Uterus (tissue), 2 donors: ENCODE data around the gene DTNA.

Experiments
- POLR2A ChIP-seq, 2 donors: fragments of 450-650 bp; IDR thresholded peaks; one replicate each; pipeline ENCODE4 v1.6.1; 2016; ENCODE audit warnings: antibody characterized with exemption in 2 of 2, mild to moderate bottlenecking in 1 of 2, moderate library complexity in 1 of 2
- TF ChIP-seq, protein P1 (sequence below), 4 experiments: fragments of 200-600 bp in 2 of 4; fragments of 450-650 bp in 2 of 4; sonication (generic) in 2 of 4; IDR thresholded peaks; one replicate each; pipeline ENCODE4 v1.5.1; 2016 to 2019; ENCODE audit warnings: antibody characterized with exemption in 4 of 4, mild to moderate bottlenecking in 2 of 4, moderate library complexity in 1 of 4

DNA sequence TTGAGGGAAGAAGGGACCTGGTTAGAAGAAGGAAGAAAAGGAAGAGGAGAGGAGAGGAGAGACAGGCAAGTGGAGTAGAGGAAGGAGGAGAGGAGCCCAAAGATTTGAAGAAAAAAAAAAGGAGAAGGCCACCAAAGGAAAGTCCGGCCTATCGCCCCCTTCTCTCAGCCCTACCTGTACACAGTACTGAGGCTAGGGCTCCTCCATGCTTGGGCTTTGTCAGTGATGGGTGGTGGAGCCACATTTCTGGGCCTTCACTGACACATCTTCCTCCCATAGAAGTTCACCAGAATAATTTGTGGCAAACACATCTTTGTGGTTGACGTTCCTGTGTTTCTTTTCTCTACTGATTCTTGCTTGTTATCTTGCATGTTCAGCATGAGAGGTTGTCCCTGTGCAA, 125.4 kb downstream of the DTNA start:
- TF ChIP-seq, protein P1, sequence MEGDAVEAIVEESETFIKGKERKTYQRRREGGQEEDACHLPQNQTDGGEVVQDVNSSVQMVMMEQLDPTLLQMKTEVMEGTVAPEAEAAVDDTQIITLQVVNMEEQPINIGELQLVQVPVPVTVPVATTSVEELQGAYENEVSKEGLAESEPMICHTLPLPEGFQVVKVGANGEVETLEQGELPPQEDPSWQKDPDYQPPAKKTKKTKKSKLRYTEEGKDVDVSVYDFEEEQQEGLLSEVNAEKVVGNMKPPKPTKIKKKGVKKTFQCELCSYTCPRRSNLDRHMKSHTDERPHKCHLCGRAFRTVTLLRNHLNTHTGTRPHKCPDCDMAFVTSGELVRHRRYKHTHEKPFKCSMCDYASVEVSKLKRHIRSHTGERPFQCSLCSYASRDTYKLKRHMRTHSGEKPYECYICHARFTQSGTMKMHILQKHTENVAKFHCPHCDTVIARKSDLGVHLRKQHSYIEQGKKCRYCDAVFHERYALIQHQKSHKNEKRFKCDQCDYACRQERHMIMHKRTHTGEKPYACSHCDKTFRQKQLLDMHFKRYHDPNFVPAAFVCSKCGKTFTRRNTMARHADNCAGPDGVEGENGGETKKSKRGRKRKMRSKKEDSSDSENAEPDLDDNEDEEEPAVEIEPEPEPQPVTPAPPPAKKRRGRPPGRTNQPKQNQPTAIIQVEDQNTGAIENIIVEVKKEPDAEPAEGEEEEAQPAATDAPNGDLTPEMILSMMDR (IDR thresholded peaks at IDR 0.05), result no peak
- no peak for TF ChIP-seq POLR2A (IDR thresholded peaks at IDR 0.05)
